ENCODE results near the gene NTM.

DNA sequence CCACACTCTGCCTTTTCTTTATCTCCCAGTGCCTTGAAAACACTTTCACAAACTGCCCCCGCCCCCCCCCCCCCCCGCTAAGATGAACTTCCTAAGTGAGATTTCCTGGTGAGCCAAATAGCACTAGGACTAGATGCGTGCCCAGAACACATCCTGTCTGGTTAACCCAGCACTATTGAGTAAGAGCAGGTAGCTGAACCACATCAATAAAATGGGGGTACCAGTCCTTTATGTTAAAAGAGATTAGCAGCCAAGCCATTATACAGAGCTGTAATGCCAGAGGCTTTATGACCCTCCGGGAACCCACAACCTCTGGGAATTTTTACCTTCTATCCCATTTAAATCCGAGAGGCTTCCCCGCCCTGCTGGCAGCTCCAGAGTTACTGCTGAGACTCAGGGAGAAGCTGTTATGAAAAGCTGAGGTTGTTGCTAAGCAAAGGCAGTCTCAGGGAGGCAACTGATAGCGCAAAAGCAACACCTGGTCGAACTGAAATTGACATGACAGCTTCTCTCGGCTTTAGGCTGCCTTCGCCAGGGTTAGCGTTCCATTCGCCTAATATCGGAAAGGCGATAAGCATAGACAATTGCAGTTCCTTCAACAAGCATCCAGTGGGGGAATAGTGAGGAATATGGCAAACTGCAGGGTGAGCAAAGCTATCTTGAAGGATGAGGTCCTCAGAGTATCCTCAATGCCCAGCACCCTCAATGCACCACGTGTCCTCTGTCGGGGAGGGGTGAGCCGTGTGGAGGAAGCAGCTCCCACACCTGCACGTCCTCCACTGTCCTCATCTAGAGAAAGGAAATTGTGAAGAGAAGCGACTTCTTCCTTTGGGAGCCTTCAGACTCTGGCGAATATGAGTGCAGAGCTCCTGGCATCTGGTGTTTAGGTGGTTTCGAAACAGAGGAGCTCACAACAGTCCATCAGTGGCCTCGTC, 977.0 kb downstream of the NTM start:
- TF ChIP-seq SP1 (IDR thresholded peaks at IDR 0.05) (no peak), TARDBP (IDR thresholded peaks at IDR 0.05) (no peak), ELF4 (IDR thresholded peaks at IDR 0.05) (no peak), ZNF384 (IDR thresholded peaks at IDR 0.05) (no peak), FOXK2 (IDR thresholded peaks at IDR 0.05) (no peak), HDGF (IDR thresholded peaks at IDR 0.05; ENCODE audit: borderline replicate concordance) (no peak), FOXM1 (IDR thresholded peaks at IDR 0.05; ENCODE audit: borderline replicate concordance) (no peak)
- TF ChIP-seq, protein P1, sequence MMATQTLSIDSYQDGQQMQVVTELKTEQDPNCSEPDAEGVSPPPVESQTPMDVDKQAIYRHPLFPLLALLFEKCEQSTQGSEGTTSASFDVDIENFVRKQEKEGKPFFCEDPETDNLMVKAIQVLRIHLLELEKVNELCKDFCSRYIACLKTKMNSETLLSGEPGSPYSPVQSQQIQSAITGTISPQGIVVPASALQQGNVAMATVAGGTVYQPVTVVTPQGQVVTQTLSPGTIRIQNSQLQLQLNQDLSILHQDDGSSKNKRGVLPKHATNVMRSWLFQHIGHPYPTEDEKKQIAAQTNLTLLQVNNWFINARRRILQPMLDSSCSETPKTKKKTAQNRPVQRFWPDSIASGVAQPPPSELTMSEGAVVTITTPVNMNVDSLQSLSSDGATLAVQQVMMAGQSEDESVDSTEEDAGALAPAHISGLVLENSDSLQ (IDR thresholded peaks at IDR 0.05) = no peak
